Measurements from ENCODE around the gene HAAO.

HAAO gene

GRCh38 chr2:42812899-42813479 lies 20.6 kb upstream of the HAAO start:
- DNase-seq = no peak

GRCh38 chr2:42810971-42811811 lies 18.8 kb upstream of the HAAO start:
- DNase-seq = peak; percentile 59

- DNase-seq = peak; percentile 97
Observed at GRCh38 chr2:42810121-42810970, 18.0 kb upstream of the HAAO start.

GRCh38 chr2:42809819-42810120 lies 17.4 kb upstream of the HAAO start:
- DNase-seq = peak; percentile 73

GRCh38 chr2:42809131-42809818 lies 16.9 kb upstream of the HAAO start:
- DNase-seq = no peak

GRCh38 chr2:42808301-42808700 lies 15.9 kb upstream of the HAAO start:
- no peak for DNase-seq

GRCh38 chr2:42806786-42807185 lies 14.4 kb upstream of the HAAO start:
- no peak for DNase-seq

- no peak for DNase-seq
Observed at GRCh38 chr2:42804891-42805290, 12.5 kb upstream of the HAAO start.

- no peak for DNase-seq
Observed at GRCh38 chr2:42804338-42804737, 12.0 kb upstream of the HAAO start.

- no peak for DNase-seq
Observed at GRCh38 chr2:42802150-42802549, 9.8 kb upstream of the HAAO start.

GRCh38 chr2:42801381-42801780 lies 9.0 kb upstream of the HAAO start:
- DNase-seq = no peak

GRCh38 chr2:42800981-42801380 lies 8.6 kb upstream of the HAAO start:
- no peak for DNase-seq

- no peak for DNase-seq
Observed at GRCh38 chr2:42800461-42800962, 8.1 kb upstream of the HAAO start.

GRCh38 chr2:42799881-42800280 lies 7.5 kb upstream of the HAAO start:
- no peak for DNase-seq

GRCh38 chr2:42797281-42797680 lies 4.9 kb upstream of the HAAO start:
- DNase-seq = no peak

- no peak for DNase-seq
Observed at GRCh38 chr2:42796427-42797248, 4.3 kb upstream of the HAAO start.

GRCh38 chr2:42795841-42796301 lies 3.5 kb upstream of the HAAO start:
- DNase-seq = no peak

- DNase-seq = no peak
Observed at GRCh38 chr2:42795275-42795674, 2.9 kb upstream of the HAAO start.

GRCh38 chr2:42794271-42795046 lies 2.1 kb upstream of the HAAO start:
- no peak for DNase-seq

GRCh38 chr2:42793334-42794270 lies 1.2 kb upstream of the HAAO start:
- DNase-seq = no peak

Data from activated CD4-positive, alpha-beta T cell treated with anti-CD3 and anti-CD28 coated beads for 48 hours (primary cell).